ENCODE data around the gene COL28A1. TPM values are rescaled to one million over a fixed set of nuclear protein-coding genes. Genes with fewer than 3 reads are reported as not detected.

COL28A1 gene
- total and polyA plus RNA-seq, 2 donors: 5.3 to 9.7 TPM

GRCh38 chr7:7333610-7334009 is 202.1 kb downstream of the COL28A1 start:
- no peak for DNase-seq (ENCODE audit: extremely low spot score)
- Histone ChIP-seq H3K4me3 (ENCODE audit: low read depth, low read length) (no peak overlapping the region), H3K36me3 (ENCODE audit: insufficient read depth) (no peaks in the 10 kb centered on the region), H3K4me1 (ENCODE audit: insufficient read depth) (no peaks in the 10 kb centered on the region), H3K27ac (ENCODE audit: low read depth) (no peak overlapping the region)
- 86% methylated on average over 3 of the region's 3 CpGs for WGBS

GRCh38 chr7:7331523-7331922 is 204.2 kb downstream of the COL28A1 start:
- DNase-seq (ENCODE audit: extremely low spot score): no peak
- Histone ChIP-seq H3K4me3 (ENCODE audit: low read depth, low read length) (no peak overlapping the region), H3K4me1 (ENCODE audit: insufficient read depth) (no peaks in the 10 kb centered on the region), H3K36me3 (ENCODE audit: insufficient read depth) (no peaks in the 10 kb centered on the region), H3K27ac (ENCODE audit: low read depth) (no peak overlapping the region)
- 71% methylated on average over 4 of the region's 4 CpGs for WGBS

GRCh38 chr7:7330997-7331396 is 204.7 kb downstream of the COL28A1 start:
- 67% methylated on average over 2 of the region's 2 CpGs for WGBS
- no peak for DNase-seq (ENCODE audit: extremely low spot score)

GRCh38 chr7:7329326-7329725 is 206.3 kb downstream of the COL28A1 start:
- Histone ChIP-seq H3K27ac (ENCODE audit: low read depth) (no peak overlapping the region), H3K4me1 (ENCODE audit: insufficient read depth) (no peaks in the 10 kb centered on the region), H3K36me3 (ENCODE audit: insufficient read depth) (no peaks in the 10 kb centered on the region), H3K4me3 (ENCODE audit: low read depth, low read length) (no peak overlapping the region)
- DNase-seq (ENCODE audit: extremely low spot score): no peak
- WGBS: 31% methylated on average over 1 of the region's 1 CpG

More at GRCh38 chr7:7330997-7331396, 204.7 kb downstream of the COL28A1 start:
- Histone ChIP-seq H3K4me1 (ENCODE audit: insufficient read depth) (no peaks in the 10 kb centered on the region), H3K36me3 (ENCODE audit: insufficient read depth) (no peaks in the 10 kb centered on the region), H3K27ac (ENCODE audit: low read depth) (no peak overlapping the region), H3K4me3 (ENCODE audit: low read depth, low read length) (no peak overlapping the region)

- Histone ChIP-seq H3K4me1 (ENCODE audit: insufficient read depth) (no peaks in the 10 kb centered on the region), H3K4me3 (ENCODE audit: low read depth, low read length) (no peak overlapping the region), H3K36me3 (ENCODE audit: insufficient read depth) (no peaks in the 10 kb centered on the region), H3K27ac (ENCODE audit: low read depth) (no peak overlapping the region)
- DNase-seq (ENCODE audit: extremely low spot score): no peak
- 51% methylated on average over 2 of the region's 2 CpGs for WGBS
Observed at GRCh38 chr7:7327423-7327822, 208.2 kb downstream of the COL28A1 start.

- no peak for DNase-seq (ENCODE audit: extremely low spot score)
- 69% methylated on average over 3 of the region's 3 CpGs for WGBS
- H3K4me1 ChIP-seq (ENCODE audit: insufficient read depth): no peaks in the 10 kb centered on the region
- no peak overlapping the region for H3K27ac ChIP-seq (ENCODE audit: low read depth)
- H3K4me3 ChIP-seq (ENCODE audit: low read depth, low read length): no peak overlapping the region
- no peaks in the 10 kb centered on the region for H3K36me3 ChIP-seq (ENCODE audit: insufficient read depth)
Observed at GRCh38 chr7:7324698-7325097, 211.0 kb downstream of the COL28A1 start.

- Histone ChIP-seq H3K4me1 (ENCODE audit: insufficient read depth) (no peaks in the 10 kb centered on the region), H3K27ac (ENCODE audit: low read depth) (no peak overlapping the region), H3K4me3 (ENCODE audit: low read depth, low read length) (no peak overlapping the region), H3K36me3 (ENCODE audit: insufficient read depth) (no peaks in the 10 kb centered on the region)
- no peak for DNase-seq (ENCODE audit: extremely low spot score)
- 64% methylated on average over 2 of the region's 2 CpGs for WGBS
Observed at GRCh38 chr7:7323921-7324320, 211.8 kb downstream of the COL28A1 start.

- Histone ChIP-seq H3K27ac (ENCODE audit: low read depth) (no peak overlapping the region), H3K4me3 (ENCODE audit: low read depth, low read length) (no peak overlapping the region), H3K4me1 (ENCODE audit: insufficient read depth) (no peaks in the 10 kb centered on the region), H3K36me3 (ENCODE audit: insufficient read depth) (no peaks in the 10 kb centered on the region)
- DNase-seq (ENCODE audit: extremely low spot score): no peak
- 60% methylated on average over 6 of the region's 6 CpGs for WGBS
Observed at GRCh38 chr7:7323352-7323751, 212.3 kb downstream of the COL28A1 start.

GRCh38 chr7:7321681-7322080 is 214.0 kb downstream of the COL28A1 start:
- DNase-seq (ENCODE audit: extremely low spot score): peak; percentile 4
- 66% methylated on average over 5 of the region's 5 CpGs for WGBS
- Histone ChIP-seq H3K27ac (ENCODE audit: low read depth) (no peak overlapping the region), H3K4me3 (ENCODE audit: low read depth, low read length) (no peak overlapping the region), H3K36me3 (ENCODE audit: insufficient read depth) (no peaks in the 10 kb centered on the region), H3K4me1 (ENCODE audit: insufficient read depth) (no peaks in the 10 kb centered on the region)

GRCh38 chr7:7318601-7319000 is 217.1 kb downstream of the COL28A1 start:
- WGBS: 91% methylated on average over 1 of the region's 1 CpG
- Histone ChIP-seq H3K4me1 (ENCODE audit: insufficient read depth) (no peaks in the 10 kb centered on the region), H3K27ac (ENCODE audit: low read depth) (no peak overlapping the region), H3K36me3 (ENCODE audit: insufficient read depth) (no peaks in the 10 kb centered on the region), H3K4me3 (ENCODE audit: low read depth, low read length) (no peak overlapping the region)
- no peak for DNase-seq (ENCODE audit: extremely low spot score)

- WGBS: 79% methylated on average over 4 of the region's 4 CpGs
Observed at GRCh38 chr7:7317850-7318249, 217.8 kb downstream of the COL28A1 start.

GRCh38 chr7:7315851-7316250 is 219.8 kb downstream of the COL28A1 start:
- no peak overlapping the region for H3K4me3 ChIP-seq (ENCODE audit: low read depth, low read length)
- no peaks in the 10 kb centered on the region for H3K4me1 ChIP-seq (ENCODE audit: insufficient read depth)
- H3K27ac ChIP-seq (ENCODE audit: low read depth): no peak overlapping the region
- no peak for DNase-seq (ENCODE audit: extremely low spot score)
- WGBS: 78% methylated on average over 3 of the region's 3 CpGs
- H3K36me3 ChIP-seq (ENCODE audit: insufficient read depth): no peaks in the 10 kb centered on the region

More at GRCh38 chr7:7317850-7318249, 217.8 kb downstream of the COL28A1 start:
- Histone ChIP-seq H3K36me3 (ENCODE audit: insufficient read depth) (no peaks in the 10 kb centered on the region), H3K4me1 (ENCODE audit: insufficient read depth) (no peaks in the 10 kb centered on the region), H3K27ac (ENCODE audit: low read depth) (no peak overlapping the region), H3K4me3 (ENCODE audit: low read depth, low read length) (no peak overlapping the region)
- no peak for DNase-seq (ENCODE audit: extremely low spot score)

- Histone ChIP-seq H3K36me3 (ENCODE audit: insufficient read depth) (no peaks in the 10 kb centered on the region), H3K4me1 (ENCODE audit: insufficient read depth) (no peaks in the 10 kb centered on the region), H3K4me3 (ENCODE audit: low read depth, low read length) (no peak overlapping the region), H3K27ac (ENCODE audit: low read depth) (no peak overlapping the region)
- WGBS: 66% methylated on average over 2 of the region's 2 CpGs
- DNase-seq (ENCODE audit: extremely low spot score): no peak
Observed at GRCh38 chr7:7312323-7312722, 223.3 kb downstream of the COL28A1 start.

GRCh38 chr7:7311001-7311400 is 224.7 kb downstream of the COL28A1 start:
- 84% methylated on average over 2 of the region's 2 CpGs for WGBS

GRCh38 chr7:7309203-7309602 is 226.5 kb downstream of the COL28A1 start:
- no peak for DNase-seq (ENCODE audit: extremely low spot score)
- H3K27ac ChIP-seq (ENCODE audit: low read depth): no peak overlapping the region
- H3K4me3 ChIP-seq (ENCODE audit: low read depth, low read length): no peak overlapping the region
- WGBS: 94% methylated on average over 1 of the region's 1 CpG
- H3K4me1 ChIP-seq (ENCODE audit: insufficient read depth): no peaks in the 10 kb centered on the region
- H3K36me3 ChIP-seq (ENCODE audit: insufficient read depth): no peaks in the 10 kb centered on the region

More at GRCh38 chr7:7311001-7311400, 224.7 kb downstream of the COL28A1 start:
- no peak for DNase-seq (ENCODE audit: extremely low spot score)
- no peak overlapping the region for H3K4me3 ChIP-seq (ENCODE audit: low read depth, low read length)
- H3K27ac ChIP-seq (ENCODE audit: low read depth): no peak overlapping the region
- no peaks in the 10 kb centered on the region for H3K36me3 ChIP-seq (ENCODE audit: insufficient read depth)
- H3K4me1 ChIP-seq (ENCODE audit: insufficient read depth): no peaks in the 10 kb centered on the region

Measured in urinary bladder (tissue), 4 donors.